GM18499 (cell line): ENCODE results near the gene ANKRD65.
"Not testable (repeated sequence)": the region's sequence is repeated elsewhere in the genome, so short reads cannot be mapped to it uniquely, and the experiment has no call there.

ENCODE experiments used
- ATAC-seq: cut with Tn5 transposase; IDR thresholded peaks from one replicate; pipeline ENCODE4 v1.9.1; 2021; ENCODE audit warnings: moderate number of reproducible peaks; ENCODE audit not compliant: insufficient read depth, unreplicated experiment

ANKRD65 gene

DNA sequence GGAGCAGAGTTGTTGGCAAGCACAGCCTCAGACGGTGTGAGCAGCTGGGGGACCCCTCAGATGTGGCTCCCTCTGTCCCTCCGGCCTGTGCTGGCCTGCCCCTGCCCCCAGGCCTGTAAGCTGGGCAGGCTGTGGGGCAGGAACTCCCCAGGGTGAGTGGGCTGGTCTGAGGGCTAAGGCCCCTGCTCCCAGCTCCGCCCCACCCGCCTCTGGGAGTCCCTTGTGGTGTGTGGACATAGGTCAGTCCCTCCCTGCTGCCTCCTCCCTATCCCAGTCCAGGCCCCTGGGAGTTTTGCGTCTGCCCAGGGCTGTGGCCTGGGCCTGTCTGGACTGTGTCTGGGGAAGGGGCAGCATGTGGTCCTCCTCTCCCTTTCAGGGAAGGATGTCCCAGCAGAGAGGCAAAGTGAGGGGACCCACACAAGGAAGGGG is 10.8 kb upstream of the ANKRD65 start:
- no peak for ATAC-seq

DNA sequence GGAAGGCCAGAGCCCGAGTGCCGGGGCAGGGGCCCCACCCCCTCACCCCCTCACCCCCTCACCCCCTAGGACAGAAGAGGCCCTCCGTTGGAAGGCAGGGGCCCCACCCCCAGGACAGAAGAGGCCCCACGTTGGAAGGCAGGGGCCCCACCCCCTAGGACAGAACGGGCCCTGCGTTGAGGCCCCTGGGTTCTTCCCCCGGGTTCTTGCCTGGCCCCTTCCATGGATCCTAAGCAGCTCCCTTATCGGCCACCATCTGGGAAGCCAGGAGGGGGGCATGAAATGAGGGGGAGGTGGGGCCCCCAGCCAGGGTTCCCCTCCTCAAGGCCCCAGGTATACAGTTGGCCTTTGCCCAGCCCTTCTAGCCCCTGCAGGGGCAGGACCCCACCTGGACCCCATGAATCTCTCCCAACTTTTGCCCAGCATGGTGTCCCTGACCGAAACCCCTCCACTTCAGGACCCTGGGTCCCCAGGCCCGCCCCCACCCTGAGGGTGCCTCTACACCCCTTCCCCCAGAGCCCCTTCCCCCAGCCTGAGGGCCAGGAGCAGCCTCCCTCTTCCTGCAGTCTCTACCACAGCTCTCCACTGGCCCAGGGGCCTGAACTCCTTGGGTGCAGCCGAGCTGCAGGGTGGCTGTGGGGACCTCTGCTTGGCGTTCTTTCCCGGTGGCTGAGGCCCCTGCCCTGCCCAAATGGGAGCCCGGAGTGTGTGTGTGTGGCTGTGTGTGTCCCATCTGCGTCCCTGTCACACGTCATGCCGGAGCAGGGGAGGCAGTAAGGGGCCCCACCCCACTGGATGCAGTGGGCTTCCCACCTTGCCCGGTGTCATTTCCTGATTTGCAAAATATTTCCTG is 10.1 kb upstream of the ANKRD65 start:
- ATAC-seq = no peak

DNA sequence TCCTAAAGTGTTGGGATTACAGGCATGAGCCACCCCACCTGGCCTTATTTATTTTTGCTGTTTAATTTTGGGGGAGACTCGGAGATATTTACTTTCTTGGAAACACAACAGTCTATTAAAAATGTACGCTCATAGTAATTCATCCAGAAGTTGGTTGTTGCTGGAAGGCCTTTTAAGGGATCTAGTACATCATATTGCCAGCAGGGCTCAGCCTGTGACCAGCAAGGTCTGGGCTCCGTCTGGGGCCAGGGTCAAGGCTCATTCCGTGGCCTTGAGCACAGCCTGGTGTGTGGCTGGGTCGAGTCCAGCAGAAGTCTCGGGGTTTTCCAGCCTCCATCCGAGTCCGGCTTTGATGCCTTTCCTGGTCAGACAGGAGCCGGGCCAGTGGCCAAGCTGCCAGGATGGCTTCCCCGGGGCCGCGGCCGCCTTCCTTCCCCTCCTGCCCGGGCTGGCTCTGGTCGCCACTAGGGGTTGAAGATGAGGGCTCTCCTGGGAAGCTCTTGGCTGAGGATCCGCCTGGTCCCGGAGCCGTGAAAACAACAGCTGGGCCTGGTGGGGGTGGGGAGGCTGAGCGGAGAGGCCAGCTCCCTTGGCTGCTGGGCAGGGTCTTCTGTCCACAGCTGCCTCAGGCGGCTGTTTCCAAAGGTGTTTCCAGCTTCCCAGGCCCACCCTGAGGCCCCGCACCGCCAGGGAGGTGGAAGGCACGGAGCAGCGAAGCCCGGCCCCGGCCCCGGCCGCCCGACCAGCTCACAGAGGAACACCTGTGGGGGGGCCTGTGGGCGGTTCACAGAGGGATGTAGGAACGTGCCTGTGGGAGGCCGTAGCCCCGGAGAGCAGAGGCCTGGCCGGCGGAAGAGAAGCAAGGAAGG is 9.3 kb upstream of the ANKRD65 start:
- ATAC-seq = no peak

DNA sequence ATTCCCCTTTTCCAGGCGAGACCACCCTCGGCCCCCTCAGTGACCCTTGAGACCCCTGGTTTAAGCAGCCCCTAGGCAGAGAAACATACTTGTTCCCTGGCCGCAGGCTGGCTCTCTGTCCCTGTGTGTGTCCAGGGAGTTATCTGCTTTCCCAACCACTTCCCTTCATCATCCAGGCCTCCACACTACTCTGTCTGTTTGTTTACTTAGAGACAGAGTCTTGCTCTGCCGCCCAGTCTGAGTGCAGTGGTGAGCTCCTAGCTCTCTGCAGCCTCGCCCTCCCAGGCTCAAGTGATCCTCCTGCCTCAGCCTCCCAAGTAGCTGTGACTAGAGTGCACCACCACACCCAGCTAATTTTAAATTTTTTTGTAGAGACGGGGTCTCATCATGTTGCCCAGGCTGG is 8.6 kb upstream of the ANKRD65 start:
- ATAC-seq = no peak

DNA sequence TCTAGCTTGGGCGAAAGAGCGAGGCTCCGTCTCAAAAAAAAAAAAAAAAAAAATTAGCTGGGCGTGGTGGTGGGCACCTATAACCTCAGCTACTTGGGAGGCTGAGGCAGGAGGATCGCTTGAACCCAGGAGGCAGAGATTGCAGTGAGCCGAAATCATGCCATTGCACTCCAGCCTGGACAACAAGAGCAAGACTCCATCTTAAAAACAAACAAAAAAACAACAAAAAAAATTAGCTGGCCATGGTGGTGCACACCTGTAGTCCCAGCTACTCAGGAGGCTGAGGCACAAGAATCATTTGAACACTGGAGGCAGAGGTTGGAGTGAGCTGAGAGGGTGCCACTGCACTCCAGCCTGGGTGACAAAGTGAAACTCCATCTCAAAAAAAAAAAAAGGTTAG is 7.9 kb upstream of the ANKRD65 start:
- ATAC-seq = not testable (repeated sequence)

DNA sequence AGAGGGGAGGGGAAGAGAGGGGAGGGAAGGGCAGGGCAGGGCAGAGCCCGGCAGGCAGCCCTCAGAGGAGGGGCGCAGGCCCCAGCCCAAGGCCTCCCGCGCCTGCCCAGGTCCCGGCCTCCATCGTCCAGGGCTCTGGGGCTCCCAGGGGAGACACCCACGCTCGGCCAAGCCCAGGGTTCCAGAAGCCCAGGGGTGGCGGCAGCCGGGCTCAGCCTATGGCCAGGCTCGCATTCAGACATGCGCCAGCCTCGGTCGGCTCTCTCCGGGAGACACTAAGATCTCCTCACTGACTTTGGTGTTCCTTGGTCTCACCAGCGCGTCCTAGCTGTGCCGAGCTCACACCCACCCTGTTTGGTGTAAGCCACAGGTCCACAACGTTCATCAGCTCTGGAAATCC is 7.1 kb upstream of the ANKRD65 start:
- no peak for ATAC-seq

DNA sequence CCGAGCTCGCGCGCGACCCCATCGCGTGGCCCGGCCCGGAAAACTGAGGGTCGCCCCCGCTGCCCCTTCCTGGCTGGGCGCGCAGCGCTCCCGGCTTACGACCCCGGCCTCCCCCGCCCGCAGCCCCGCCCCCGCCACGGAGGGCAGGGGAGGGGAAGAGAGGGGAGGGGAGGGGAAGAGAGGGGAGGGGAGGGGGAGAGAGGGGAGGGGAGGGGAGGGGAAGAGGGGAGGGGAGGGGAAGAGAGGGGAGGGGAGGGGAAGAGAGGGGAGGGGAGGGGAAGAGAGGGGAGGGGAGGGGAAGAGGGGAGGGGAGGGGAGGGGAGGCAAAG is 6.7 kb upstream of the ANKRD65 start:
- ATAC-seq = no peak

DNA sequence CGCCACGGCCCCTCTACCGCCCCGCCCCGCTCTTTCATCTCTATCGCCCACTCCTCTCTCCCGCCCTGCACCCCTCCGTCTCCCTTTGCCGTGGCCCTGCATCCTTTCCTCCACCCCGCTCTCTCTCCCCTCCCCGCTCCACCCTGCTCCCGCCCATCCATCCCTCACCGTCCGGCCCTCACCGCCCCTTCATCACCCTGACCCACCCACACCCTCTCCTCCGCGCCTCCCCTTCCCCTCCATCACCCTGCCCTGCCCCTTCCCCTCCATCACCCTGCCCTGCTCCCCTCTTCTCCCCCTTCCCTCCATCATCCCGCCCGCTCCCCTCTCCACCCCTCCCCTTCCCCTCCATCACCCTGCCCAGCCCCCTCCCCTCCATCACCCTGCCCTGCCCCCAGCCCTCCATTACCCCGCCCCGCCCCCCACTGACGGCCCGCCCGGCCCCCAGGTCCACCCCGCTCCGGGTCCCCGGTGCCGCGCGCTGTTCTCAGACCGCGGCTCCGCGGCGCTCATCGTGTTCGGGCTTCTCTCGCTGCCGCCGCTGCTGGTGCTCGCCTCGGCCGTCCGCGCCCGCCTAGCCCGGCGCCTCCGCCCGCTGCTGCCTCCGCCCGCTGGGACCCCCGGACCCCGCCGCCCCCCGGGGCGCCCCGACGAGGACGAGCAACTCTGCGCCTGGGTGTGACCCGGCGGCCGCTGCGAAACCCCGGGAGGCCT is 6.2 kb upstream of the ANKRD65 start:
- no peak for ATAC-seq

DNA sequence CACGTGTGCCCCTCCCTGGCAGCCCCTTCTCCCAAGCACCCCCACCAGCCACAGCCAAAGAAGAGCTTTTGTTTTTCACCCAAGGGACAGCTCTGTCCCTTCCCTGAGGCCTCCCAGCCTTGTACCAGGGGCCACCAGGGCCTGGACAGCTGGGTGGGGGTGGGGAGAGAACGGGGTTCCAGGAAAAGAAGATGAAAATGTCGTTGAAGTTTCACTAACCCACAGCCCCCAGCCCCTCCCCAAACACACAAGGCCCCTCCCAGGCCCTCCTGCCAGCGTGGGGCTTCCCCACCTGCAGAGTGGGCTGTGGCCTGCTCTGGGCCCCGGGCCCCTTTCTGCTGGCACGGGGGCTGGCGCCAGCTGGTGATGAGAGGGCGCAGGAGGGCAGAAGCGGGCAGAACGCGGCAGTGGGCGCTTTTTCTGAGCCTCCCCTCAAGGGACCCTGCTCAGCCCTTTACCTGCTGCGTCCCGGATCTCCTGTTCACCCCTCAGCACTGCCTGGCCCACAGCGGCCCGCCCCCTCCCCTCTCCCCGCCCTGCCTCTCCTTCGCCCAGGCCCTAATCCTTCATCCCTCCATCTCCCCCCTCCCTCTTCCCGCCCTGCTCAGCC is 5.5 kb upstream of the ANKRD65 start:
- ATAC-seq = no peak

DNA sequence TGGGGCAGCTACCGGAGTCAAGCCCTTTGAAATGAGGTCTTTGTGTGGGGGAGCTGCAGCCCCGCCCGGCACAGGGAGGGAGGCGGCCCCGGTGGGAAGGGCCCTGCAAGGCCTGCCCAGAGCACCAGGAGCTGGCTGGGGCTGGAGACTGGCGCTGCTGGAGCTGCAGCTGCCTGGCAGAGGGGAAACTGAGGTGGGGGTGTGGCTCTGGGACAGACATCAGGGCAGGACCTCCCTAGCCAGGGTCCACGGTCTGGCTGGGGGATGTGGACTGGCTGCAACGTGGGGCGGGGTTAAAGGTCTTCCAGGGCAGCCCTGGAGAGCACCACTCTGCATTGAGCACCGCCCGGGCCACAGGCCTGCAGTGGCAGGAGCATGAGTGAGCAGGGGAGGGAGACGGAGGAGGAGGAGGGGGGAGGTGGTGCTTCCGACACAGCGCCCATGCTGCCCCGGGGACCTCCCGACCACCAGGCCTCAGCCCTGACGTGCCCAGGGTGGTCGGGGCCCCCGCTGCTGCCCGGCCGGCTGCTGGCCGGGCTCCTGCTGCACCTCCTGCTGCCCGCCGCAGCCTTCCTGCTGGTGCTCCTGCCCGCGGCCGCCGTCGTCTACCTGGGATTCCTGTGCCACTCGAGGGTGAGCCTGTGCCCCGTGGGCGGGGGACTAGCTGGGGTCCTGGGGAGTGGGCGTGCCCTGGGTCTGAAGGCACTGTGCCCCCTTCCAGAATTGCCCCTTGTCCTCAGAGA is 4.8 kb upstream of the ANKRD65 start:
- no peak for ATAC-seq

DNA sequence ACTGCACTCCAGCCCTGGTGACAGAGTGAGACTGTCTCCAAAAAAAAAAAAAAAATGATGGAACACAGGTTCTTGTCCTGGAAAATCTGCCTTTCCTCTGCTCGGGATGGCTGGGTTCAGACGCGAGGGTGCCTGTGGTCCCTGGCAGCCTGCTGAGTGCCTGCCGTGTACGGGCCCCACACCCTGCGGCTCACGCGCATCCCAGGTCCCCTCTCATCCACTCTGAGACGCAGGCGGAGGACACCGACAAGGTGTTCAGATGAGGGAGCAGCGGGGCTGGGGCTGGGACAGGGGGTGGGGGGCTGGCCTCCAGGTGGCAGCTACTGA is 4.3 kb upstream of the ANKRD65 start:
- no peak for ATAC-seq

DNA sequence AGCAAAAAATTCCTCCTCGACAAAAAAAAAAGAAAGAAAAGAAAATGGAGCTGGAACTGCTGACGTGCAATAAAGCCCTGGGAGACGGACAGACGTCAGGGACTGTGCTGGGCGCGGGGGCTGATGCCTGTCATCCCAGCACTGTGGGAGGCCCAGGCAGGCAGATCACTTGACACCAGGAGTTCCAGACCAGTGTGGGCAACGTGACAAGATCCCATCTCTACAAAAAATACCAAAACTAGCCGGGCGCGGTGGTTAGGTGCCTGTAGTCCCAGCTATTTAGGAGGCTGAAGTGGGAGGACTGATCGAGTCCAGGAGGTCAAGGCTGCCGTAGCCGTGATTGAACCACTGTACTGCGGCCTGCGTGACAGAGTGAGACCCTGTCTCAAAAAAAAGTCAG is 3.6 kb upstream of the ANKRD65 start:
- ATAC-seq = no peak

DNA sequence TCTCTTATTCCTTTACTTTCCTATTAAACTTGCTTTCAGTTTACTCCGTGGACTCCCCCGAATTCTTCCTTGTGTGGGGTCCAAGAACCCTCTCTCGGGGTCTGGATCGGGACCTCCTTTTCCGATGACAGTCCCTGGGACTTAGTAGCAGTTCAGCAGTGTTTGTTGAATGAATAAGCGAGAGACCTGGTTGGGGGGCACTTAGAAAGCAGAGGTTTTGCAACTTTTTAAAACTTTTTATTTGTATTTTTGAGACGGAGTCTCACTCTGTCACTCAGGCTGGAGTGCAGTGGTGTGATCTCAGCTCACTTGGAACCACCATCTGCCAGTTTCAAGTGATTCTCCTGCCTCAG is 2.1 kb upstream of the ANKRD65 start:
- no peak for ATAC-seq

DNA sequence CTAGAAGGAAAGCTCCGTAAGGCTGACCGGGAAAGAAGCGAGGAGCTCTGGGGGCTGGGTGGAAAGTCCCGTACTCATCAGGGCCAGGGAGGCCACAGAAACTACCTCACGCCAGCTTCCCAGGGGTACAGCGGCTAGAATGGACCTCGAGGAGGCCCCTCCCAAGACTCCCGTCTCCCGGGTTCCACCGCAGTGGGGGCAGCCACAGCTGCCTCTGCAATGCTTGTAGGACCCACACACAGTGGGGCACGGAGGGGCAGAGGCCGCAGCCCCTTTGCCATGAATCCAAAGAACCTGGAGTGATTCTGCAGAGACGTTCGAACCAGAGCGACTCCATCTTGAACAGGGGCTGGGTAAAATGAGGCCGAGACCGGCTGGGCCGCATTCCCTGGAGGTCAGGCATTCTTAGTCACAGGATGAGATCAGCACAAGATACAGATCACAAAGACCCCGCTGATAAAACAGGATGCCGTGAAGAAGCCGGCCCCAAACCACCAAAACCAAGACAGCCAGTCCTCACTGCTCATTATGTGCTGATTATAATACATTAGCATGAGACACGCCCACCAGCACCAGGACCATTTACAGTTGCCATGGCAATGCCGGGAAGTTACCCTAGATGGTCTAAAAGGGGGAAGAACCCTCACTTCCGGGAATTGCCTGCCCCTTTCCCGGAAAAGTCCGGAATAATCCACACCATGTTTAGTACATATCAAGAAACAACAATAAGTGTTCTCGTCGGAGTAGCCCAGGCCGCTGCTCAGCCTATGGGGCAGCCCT is 1.6 kb upstream of the ANKRD65 start:
- no peak for ATAC-seq

DNA sequence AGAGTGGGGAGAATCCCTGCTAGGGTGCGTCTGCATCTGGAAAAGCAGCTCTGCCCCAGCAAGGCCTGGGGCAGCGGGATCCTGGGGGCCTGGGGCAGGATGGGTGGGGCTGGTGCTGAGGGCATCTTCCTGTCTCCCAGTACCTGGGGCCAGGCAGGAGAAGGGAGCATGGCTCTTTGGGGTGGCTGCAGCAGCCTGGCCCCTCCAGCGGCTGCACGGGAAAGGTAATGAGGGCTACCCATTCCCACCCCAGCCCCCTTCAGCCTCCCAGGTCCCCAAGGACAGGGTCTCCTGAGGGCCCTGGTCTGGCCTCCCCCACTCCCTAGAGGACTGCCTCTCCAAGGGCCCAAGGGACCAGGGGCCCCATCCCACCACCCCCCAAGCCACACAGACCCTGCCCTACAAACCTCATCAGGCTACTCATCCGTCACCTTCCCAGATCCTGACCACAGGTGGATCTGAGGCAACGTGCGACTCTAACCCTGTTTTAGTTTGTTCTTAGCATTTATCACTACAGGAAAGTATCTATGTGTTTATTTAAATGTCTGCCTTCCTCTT is 910 bp upstream of the ANKRD65 start:
- ATAC-seq = no peak

DNA sequence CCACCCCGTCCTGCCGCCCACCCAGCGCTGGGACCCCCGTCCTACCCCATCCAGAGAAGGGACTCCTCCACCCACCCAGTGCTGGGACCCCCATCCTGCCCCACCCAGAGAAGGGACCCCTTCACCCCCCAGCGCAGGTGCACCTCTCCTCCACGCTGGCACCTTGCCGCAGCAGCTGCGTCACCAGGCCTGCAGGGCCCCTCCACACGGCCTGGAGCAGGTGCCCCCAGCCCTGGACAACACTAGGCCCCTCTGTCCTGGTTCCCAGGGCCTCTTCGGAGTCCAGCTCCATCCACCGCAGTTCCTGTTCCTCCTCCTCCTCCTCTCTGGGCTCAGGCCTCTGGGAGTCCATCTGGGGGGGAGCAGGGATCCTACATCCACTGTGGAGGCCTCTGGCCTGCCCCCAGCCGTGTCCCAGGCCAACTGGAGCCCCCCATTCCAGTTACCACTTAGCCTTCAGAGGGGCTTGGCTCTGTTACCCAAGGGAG is 378 bp downstream of the ANKRD65 start:
- no peak for ATAC-seq

DNA sequence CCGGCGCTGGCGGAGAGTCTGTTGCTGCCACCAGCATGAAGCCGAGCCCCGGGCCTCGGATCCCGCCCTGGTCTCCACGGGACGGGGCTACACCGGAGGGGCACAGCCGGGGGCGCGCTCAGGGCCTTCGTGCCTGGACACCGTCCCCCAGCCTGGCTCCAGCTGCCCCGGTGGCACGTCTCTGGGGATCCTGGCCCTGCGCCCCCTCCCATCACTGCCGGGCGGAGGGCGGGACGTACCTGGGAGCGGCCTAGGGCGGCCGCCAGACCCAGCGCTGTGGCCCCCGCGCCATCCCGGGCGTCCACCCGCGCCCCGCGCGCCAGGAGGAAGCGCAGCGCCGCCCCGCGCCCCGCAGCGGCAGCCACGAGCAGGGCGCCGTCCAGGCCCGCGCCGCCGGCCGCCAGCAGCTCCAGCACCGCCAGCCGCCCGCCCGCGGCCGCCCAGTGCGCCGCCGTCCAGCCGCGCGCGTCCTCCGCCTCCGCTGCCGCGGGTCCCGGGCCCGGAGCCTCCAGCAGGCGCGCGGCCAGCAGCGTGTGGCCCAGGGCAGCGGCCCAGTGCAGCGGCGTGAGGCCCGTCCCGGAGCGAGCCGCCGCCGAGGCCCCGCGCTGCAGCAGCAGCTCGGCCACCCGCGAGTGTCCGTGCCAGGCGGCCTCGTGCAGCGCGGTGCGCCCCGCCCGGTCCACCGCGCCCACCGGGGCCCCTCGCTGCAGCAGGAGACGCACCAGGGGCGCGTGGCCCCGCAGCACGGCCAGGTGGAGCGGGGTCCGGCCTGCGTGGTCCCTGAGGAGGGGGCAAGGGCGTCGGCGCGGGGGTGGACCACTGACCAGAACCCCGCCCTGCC is 1.0 kb downstream of the ANKRD65 start:
- no peak for ATAC-seq

DNA sequence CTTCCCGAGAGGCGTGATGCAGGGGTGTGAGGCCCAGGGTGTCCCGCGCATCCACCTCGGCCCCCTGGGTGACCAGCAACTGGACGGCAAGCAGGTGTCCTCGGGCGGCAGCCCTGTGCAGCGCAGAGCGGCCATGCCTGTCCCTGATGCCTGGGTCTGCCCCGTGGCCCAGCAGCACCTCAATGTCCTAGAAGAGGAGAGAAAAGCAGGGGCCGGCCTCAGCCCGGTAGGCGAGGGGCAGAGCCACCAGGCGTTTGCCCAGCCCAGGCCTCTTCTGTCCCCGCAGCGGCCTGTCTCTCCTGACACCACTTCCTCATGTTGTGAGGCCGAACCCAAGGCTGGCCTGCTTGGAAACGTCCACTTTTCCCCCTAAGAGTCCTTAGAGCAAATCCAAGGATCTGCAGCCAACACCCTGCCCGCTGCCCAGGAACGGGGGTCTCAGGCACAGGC is 1.7 kb downstream of the ANKRD65 start:
- no peak for ATAC-seq
